ENCODE results near the gene KCNJ11. TPM values are rescaled to one million over a fixed set of nuclear protein-coding genes. Genes with fewer than 3 reads are reported as not detected.

KCNJ11 gene
- total and polyA plus RNA-seq, 2 of the 8 experiments (the other 6 are each of a cell fraction or from before 2014, with no cell fraction given): 3.8 to 6.3 TPM

GRCh38 chr11:17411418-17411817 is 23.0 kb upstream of the KCNJ11 start:
- H3K4me3 ChIP-seq (ENCODE audit: extremely low read depth in 1 of 4, insufficient read depth in 2 of 4, low read depth in 3 of 4, low read length in 4 of 4): no peak overlapping the region
- CTCF ChIA-PET (ENCODE audit: partially characterized antibody): interaction anchor here (0.6 to 38.8 kb wide), 11 partner anchors 8 to 181 kb away, joined by 3 to 1414 read pairs (median 3); partner anchors contain the start of genes ABCC8 and KCNJ11
- no peak for TF ChIP-seq CBX5 (IDR thresholded peaks at IDR 0.05; ENCODE audit: low read depth, low read length)
- no peak for TF ChIP-seq SIX5 (IDR thresholded peaks at IDR 0.05; ENCODE audit: low read depth, low read length)
- no peak for TF ChIP-seq CBX8 (IDR thresholded peaks at IDR 0.05; ENCODE audit: borderline replicate concordance, low read depth, low read length)
- no peak for TF ChIP-seq POLR2AphosphoS5 (IDR thresholded peaks at IDR 0.05; ENCODE audit: low read depth, low read length)
- no peak for TF ChIP-seq PHF8 (conservative IDR thresholded peaks at IDR 0.05; ENCODE audit: low read depth, low read length)
- TF ChIP-seq JUND (IDR thresholded peaks at IDR 0.05; ENCODE audit: low read length): no peak
- no peak for TF ChIP-seq TBP (IDR thresholded peaks at IDR 0.05; ENCODE audit: low read depth, low read length)
- no peak for TF ChIP-seq KDM1A (IDR thresholded peaks at IDR 0.05; ENCODE audit: borderline replicate concordance, low read length)
- TF ChIP-seq MAFK (IDR thresholded peaks at IDR 0.05; ENCODE audit: low read depth, low read length): no peak
- no peak for TF ChIP-seq USF2 (IDR thresholded peaks at IDR 0.05; ENCODE audit: low read length)
- TF ChIP-seq RXRA (IDR thresholded peaks at IDR 0.05; ENCODE audit: insufficient read depth, low read depth, low read length): no peak
- no peak for TF ChIP-seq TAF1 (IDR thresholded peaks at IDR 0.05; ENCODE audit: low read depth, low read length)
- TF ChIP-seq HDAC2 (IDR thresholded peaks at IDR 0.05; ENCODE audit: borderline replicate concordance in 1 of 2, low read depth in 2 of 2, low read length in 2 of 2): no peak
- no peak for TF ChIP-seq CHD1 (IDR thresholded peaks at IDR 0.05; ENCODE audit: low read depth, low read length)

More at GRCh38 chr11:17411418-17411817, 23.0 kb upstream of the KCNJ11 start:
- no peak overlapping the region for H3K14ac ChIP-seq (ENCODE audit: insufficient read length)
- H4K8ac ChIP-seq (ENCODE audit: extremely low read depth, insufficient read depth, low read length): no peak overlapping the region
- H3K27me3 ChIP-seq (replicated peaks in 1 of 4; ENCODE audit: control insufficient read depth in 3 of 4, extremely low read depth in 1 of 4, insufficient read depth in 3 of 4, low read length in 3 of 4): no peaks in the 10 kb centered on the region; a peak in 3 of 7 replicates
- H2BK20ac ChIP-seq (ENCODE audit: low read length): no peak overlapping the region
- H3K9me3 ChIP-seq (ENCODE audit: insufficient read depth in 2 of 2, low read depth in 1 of 2, low read length in 1 of 2): no peaks in the 10 kb centered on the region
- FAIRE-seq (no peak), DNase-seq (ENCODE audit: low read depth in 1 of 2, low spot score in 2 of 2) (no peak)
- no peaks in the 10 kb centered on the region for H3K23me2 ChIP-seq (ENCODE audit: low read depth, low read length)
- H4K5ac ChIP-seq (ENCODE audit: insufficient read length, low read depth, low read length): no peak overlapping the region
- no peaks in the 10 kb centered on the region for H3K79me1 ChIP-seq (ENCODE audit: low read depth, low read length)
- no peak overlapping the region for H3K4me2 ChIP-seq (ENCODE audit: insufficient read depth in 1 of 2, low read depth in 2 of 2, low read length in 2 of 2)
- no peak overlapping the region for H2AK5ac ChIP-seq (ENCODE audit: low read depth, low read length)
- H4K20me1 ChIP-seq (replicated peaks in 1 of 2; ENCODE audit: control insufficient read depth in 1 of 2, insufficient read depth in 2 of 2, low read length in 2 of 2): no peaks in the 10 kb centered on the region
- POLR2A ChIA-PET (ENCODE audit: partially characterized antibody): interaction anchor here (0.9 kb wide), 1 partner anchor 11 kb away, joined by 3 read pairs; no protein-coding TSS in a partner anchor
- no peak overlapping the region for H2BK120ac ChIP-seq (replicated peaks; ENCODE audit: low read depth, low read length)
- peaks cover 0 to 4% (median 3%) of the 10 kb centered on the region in 4 experiments; a peak in 3 of 7 replicates for H3K4me1 ChIP-seq (replicated peaks in 1 of 4; ENCODE audit: control insufficient read depth in 3 of 4, insufficient read depth in 4 of 4, low read length in 3 of 4)
- no peak overlapping the region for H3K27ac ChIP-seq (ENCODE audit: low read depth, low read length)
- no peak overlapping the region for H2BK15ac ChIP-seq (ENCODE audit: low read length)
- no peak overlapping the region for H3K23ac ChIP-seq (ENCODE audit: insufficient read length)
- H4K91ac ChIP-seq (replicated peaks; ENCODE audit: insufficient read length, low read length): no peak overlapping the region
- no peak overlapping the region for H3K4ac ChIP-seq (replicated peaks; ENCODE audit: insufficient read length, low read depth, low read length)
- no peaks in the 10 kb centered on the region for H3K79me2 ChIP-seq (ENCODE audit: control insufficient read depth in 1 of 2, insufficient read depth in 2 of 2, low read length in 2 of 2)
- no peak overlapping the region for H3K18ac ChIP-seq (ENCODE audit: extremely low read depth, low read length)
- H3K36me3 ChIP-seq (ENCODE audit: control insufficient read depth in 2 of 4, insufficient read depth in 4 of 4, low read length in 3 of 4): no peaks in the 10 kb centered on the region
- no peak overlapping the region for H3K56ac ChIP-seq (replicated peaks; ENCODE audit: insufficient read length, low read depth, low read length)
- H2BK12ac ChIP-seq (ENCODE audit: low read depth, low read length): no peak overlapping the region
- no peak overlapping the region for H3K9ac ChIP-seq (replicated peaks in 1 of 4; ENCODE audit: extremely low read depth in 1 of 4, low read depth in 3 of 4, low read length in 3 of 4)
- H2AFZ ChIP-seq (ENCODE audit: low read length): no peak overlapping the region
- no peak overlapping the region for H2BK5ac ChIP-seq (ENCODE audit: low read depth, low read length)
- WGBS, 2 experiments (ENCODE audit: extremely low coverage in 1 of 2, insufficient coverage in 1 of 2, insufficient read length in 1 of 2, insufficient replicate concordance in 2 of 2, low coverage in 1 of 2, low lambda C conversion rate in 2 of 2, missing lambda C conversion rate in 1 of 2): 88% methylated on average over 6 of the region's 6 CpGs; no CpG with 5 or more reads in 1 of the 2 experiments
